Central memory CD4-positive, alpha-beta T cell (primary cell): ENCODE data around the gene ODF2L.
A peak's percentile ranks its signal among the peaks of the same experiment; 100 is the strongest.
"Not testable (repeated sequence)": the region's sequence is repeated elsewhere in the genome, so short reads cannot be mapped to it uniquely, and the experiment has no call there.

ENCODE experiments used
- DNase-seq: peaks from one replicate; pipeline ENCODE4 v3.0.0; 2022

Gene ODF2L

DNA sequence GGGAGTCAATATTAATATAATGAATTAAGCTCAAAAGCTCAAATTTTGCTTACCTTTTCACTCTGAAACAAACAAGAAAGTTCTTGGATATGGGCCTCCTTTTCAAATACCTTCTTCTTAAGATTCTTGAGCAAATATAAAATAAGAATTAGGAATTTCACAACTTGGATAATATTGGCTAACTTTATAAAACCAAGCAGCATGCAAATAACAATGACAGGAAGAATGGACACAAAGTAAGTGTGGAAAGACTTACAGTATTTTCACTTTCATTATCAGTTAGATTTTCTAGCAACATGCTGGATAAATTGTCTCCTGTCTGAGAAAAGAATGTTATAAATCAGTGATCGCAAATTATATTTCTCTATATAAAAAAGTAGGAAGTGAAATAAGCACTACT lies 13.2 kb downstream of the ODF2L start:
- no peak for DNase-seq

DNA sequence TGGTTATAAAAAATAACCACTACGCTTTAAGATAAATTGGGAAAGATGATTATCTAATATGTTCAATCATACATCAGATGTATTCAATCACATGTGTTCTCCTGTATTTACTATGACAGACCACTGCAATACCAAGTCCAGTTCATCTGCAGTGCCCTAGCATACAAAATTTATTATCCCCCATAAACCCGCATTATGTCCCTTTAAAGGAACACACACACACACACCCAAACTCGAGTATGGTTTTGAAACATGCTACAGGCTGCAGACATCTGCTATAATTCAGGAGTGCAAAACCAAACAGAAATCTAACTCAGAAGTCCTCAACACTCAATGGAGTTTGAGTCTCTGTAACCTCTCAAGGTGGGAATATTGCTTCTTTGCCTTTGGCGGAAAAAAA lies 14.9 kb downstream of the ODF2L start:
- no peak for DNase-seq

DNA sequence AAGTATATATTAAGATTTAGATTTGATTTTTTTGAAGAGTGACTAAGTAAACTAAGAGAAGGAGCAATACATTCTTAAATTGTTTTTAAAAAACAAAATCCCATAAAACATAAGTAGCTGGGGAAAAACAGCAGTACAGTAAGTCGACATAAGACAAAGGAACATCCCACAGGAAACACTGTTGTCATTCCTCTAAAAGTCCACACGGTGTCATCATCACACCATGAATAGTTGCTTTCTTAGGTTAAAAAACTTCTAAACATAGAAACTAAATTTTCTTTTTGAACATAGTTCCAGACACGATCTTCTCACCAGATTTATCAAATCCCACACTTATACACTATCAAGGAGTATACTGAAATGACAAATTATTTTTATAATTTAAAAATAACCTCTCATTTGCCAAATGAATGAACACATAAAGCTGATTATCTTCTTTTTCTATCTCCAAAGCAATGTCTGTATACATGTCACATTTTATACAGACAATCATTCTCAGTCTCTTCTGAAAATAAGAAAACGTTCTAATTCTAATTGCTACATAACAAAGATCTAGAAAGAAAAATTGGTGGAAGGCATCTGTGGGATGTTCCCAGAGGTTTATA lies 15.8 kb downstream of the ODF2L start:
- peak; percentile 51 for DNase-seq

DNA sequence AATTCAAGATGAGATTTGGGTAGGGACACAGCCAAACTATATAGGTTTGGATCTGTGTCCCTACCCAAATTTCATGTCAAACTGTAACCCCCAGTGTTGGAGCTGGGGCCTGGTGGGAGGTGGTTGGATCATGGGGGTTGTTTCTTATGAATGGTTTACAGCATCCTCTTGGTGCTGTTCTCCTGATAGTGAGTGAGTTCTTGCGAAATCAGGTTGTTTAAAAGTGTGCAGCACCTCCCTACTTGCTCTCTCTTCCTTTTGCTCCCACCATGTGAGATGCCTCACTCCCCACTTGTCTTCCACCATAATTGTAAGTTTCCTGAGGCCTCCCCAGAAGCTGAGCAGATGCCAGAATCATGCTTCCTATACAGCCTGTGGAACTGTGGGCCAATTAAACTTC lies 17.3 kb downstream of the ODF2L start:
- no peak for DNase-seq

DNA sequence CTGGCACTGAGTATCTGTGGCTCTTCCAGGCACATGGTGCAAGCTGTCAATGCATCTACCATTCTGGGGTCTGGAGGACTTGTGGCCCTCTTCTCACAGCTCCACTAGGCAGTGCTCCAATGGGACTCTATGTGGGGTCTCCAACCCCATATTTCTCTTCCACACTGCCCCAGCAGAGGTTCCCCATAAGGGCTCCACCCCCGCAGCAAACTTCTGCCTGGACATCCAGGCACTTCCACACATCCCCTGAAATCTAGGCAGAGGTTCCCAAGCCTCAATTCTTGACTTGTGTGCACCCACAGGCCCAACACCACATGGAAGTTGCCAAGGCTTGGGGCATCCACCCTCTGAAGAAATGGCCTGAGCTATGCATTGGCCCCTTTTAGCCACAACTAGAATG lies 18.8 kb downstream of the ODF2L start:
- DNase-seq: no peak

DNA sequence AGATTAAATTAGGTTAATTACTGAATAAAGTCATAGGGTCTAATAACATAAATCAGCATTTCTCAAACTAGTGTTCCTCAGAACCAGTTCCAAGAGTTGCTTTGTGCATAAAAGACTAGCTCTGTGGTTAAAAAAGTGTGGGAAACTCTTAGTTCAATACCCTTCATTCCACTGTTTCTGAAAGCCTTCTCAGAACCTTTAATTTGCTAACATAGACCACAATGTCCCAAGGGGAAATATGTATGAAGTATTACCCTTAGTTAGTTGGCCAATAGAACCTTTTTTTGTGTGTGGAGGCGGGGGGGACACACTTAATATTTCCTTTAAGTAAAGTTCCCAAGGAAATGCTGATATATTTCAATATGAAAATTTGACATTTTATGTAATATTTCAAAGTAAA lies 20.4 kb downstream of the ODF2L start:
- no peak for DNase-seq

DNA sequence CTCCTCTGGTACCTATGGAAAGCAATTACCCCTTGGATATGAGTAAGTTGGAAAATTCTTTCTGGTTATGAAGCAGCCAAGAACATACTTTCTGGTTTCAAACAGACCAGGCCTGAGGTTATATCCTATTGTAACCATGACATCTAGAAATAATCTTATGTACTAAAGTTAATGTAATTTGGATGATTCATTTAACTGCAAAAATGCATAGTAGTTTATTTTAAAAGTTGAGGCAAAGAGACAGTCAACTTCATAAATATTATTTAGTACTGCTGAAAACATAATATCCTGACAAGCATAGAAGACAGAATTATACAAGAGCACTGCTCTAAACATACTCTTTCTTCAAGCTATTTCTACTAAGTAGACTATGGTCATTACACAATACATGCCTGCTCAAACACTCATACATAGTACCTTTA lies 25.5 kb downstream of the ODF2L start:
- DNase-seq: no peak

DNA sequence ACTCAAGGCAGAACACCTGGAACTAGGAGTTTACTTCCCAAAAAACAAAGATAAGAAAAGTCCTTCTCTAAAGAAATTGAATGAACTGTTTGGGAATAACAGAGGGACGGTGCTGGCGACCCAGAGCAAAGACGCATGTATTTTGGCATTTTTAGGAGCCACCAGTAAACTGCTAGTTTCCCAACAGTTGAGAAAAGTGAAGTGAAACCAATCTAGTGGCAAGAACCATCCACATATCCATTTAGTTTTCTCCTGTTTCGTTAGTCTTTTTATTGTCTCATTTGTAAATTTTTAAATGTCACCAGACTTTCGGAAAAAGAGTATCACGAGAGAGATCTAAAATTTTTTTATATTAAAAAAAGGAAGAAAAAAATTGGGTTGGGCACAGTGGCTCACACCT lies 30.2 kb downstream of the ODF2L start:
- no peak for DNase-seq

DNA sequence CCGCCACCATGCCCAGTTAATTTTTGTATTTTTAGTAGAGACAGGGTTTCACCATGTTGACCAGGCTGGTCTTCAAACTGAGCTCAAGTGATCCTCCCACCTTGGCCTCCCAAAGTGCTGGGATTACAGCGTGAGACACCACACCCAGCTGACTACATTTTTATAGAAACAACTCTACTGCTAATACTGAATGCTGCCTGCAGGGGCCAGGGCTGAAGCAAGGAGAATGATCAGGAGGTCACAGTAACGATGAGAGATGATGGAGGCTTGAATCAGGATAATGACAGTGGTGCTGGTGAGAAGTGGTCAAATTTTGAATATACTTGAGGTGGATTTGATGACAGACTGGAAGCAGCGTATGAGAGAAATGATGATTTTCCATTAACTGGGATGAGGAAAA lies 33.3 kb downstream of the ODF2L start:
- no peak for DNase-seq

DNA sequence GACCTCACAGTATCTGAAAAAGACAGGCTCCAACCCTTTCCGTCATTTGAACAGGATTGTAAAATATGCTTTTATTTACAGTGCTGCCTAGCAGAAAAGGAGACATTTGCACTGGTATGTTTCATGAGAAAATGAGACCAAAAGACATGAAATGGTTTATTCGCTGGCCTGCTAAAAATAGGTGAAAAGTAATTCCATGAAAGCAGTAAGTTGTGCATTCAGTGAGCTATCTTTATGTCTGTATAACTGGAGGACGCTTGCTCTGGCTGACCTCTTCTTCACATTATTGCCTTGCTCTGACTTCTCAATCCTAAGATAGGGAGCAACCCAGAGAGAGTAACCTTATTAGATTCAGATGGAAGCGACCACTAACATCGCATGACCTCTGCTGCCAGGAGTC lies 38.3 kb downstream of the ODF2L start:
- DNase-seq: no peak

DNA sequence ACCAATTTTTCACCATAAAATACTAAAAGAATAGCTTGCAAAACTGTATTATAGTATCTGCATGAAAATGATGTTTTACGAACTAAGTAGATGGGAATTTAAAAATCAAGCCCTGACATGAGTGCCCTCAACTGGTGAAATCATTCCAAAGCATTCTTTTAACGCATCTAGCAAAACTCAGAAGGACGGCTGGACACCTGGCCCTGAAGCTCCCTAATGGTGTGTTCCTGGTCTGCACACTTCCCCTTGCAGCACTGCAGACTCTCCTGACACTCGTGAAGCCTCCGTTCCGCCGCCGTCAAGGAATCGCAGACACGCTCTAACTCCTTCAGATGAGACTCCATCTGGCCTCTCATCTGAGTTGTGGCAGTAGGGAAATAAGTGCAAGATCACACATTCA lies 39.9 kb downstream of the ODF2L start:
- no peak for DNase-seq

DNA sequence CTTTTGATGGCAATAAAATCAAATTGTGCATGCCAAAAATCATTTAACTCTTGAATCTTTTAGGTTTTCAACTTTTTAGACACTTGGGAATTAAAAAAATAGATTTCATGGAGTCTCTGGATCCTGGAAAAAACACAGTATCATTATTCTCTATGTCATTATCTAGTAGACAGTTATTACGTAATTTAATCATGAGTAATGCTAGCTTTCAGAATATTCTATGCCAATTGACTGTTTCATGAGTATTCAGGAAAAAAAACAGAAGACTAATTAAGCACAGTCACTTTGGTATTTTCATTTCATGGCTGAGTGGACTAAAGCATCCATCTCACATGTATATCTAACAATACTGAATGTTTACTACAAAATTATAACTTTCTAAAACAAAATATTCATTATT lies 44.0 kb downstream of the ODF2L start:
- no peak for DNase-seq

DNA sequence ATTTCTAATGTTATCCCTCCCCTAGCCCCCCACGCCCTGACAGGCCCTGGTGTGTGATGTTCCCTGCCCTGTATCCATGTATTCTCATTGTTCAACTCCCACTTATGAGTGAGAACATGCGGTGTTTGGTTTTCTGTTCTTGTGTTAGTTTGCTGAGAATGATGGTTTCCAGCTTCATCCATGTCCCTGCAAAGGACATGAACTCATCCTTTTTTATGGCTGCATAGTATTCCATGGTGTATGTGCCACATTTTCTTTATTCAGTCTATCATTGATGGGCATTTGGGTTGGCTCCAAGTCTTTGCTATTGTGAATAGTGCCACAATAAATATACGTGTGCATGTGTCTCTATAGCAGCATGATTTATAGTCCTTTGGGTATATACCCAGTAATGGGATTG lies 45.9 kb downstream of the ODF2L start:
- not testable (repeated sequence) for DNase-seq

DNA sequence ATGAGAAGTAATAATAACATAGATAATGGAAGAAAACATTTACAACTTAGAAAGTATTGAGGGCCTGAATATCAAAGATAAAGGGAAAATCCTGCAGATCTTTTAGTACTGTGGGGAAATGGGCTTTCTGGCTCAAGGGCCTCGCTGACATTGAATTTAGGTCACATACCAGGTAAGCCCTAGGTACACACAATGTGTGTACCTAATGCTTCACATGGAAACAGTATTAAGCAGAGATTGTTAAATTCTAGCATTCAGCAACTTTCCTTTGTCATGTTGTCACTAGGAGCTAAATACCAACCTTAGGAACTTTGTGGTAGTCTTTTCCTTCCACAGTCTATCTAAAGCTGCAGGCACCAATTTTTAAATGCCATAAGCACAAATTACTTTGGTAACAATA lies 49.7 kb downstream of the ODF2L start:
- no peak for DNase-seq

DNA sequence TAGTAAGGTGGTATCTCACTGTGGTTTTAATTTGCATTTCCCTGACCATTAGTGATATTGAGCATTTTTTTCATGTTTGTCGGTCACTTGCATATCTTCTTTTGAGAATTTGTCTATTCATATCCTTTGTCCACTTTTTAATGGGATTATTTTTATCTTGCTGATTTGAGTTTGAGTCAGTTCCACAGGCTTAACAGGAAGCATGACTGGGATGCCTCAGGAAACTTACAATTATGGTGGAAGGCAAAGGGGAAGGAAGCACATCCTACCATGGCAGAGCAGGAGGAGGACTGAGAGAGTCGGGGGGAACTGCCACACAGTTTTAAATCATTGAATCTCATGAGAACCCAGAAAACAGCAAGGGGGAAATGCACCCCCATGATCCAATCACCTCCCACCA lies 51.1 kb downstream of the ODF2L start:
- DNase-seq: no peak

DNA sequence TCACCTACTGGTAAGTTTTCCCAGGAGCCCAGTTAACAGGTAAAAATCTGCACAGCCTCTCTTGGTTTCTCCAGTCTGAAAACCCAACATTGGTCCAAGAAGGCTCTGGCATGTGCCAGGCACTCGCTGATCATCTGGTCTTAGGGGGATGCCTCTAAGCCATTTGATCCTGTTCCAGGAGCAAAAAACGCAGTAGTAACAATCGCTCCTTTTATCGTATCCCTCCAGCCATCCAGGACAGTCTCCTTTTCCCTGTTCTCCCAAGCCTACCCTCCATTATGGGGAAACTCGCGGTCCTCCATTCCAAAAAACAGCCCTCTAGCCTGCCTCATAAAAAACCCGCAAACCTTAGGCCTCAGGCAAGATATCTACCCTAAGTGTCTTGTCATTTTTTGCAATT lies 56.2 kb downstream of the ODF2L start:
- no peak for DNase-seq

DNA sequence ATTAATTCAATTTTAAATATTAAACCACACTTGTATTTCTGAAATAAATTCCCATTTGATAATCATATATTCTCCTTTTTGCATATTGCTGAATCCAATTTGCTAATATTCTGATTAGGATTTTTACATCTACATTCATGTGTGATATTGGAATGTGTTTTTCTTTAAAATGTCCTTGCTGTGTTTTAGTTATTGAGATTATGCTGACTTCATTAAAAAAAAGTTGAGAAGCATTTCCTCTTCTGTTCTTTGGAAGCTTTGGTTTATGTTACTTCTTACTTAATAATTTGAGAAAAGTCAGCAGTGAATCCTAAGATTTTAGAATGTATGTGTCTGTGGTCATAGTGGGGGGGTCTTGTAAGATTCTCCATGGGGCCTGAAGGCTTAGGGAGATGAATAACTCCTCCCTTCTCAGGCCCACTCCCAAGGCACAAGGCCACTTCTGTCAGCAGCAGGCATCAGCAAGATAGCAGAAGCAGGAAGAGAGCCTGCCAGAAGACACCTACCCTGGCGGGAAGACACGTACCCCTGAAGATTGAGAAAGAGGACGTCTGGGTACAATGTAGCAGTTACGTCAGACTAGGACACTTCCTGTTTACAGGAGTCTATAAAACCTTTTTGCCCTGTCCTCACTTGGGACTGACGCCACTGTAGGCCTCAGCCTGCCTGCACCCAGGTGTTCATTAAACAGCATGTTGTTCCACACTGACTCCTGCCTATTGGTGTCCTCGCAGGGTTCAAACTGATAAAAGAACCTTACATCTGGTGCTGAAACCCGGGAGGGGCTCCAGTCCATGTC lies 56.9 kb downstream of the ODF2L start:
- DNase-seq: no peak

DNA sequence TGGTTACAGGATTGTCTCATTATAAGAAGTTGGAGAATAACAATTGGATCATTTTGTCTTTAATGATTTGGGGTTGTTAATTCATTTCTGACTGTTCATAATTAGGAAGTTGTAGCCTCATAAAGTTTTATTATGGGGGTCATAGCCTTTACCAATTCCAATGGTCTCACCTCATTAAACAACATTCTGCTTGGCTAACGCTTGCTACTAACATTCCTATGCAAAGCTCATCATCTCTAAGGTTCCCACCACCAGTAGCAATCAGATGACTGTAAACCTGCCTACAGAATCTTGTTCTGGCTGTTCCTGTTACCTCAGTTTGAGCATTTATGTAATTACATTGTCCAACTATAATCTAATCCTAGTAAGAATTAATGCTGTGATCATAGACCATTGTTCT lies 60.2 kb downstream of the ODF2L start:
- DNase-seq: no peak

DNA sequence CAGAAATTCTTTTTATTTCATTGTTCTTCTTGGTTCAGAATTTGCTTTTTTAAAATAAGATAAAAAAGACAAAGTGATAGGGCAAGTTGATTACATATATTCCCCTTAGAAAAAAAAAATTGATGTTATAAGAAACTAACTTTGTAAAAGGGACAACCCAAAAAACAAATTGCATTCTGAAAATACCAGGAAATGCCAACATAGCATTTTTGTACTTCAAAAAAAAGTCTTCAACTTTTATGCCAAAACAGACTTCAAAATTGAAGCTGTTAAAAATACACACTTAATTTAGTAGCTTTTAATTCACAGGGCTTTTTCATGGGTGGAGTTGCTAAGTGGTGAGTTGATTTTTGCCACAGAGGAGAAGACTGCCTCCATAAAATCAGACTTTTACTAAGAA lies 70.9 kb downstream of the ODF2L start:
- DNase-seq: no peak

DNA sequence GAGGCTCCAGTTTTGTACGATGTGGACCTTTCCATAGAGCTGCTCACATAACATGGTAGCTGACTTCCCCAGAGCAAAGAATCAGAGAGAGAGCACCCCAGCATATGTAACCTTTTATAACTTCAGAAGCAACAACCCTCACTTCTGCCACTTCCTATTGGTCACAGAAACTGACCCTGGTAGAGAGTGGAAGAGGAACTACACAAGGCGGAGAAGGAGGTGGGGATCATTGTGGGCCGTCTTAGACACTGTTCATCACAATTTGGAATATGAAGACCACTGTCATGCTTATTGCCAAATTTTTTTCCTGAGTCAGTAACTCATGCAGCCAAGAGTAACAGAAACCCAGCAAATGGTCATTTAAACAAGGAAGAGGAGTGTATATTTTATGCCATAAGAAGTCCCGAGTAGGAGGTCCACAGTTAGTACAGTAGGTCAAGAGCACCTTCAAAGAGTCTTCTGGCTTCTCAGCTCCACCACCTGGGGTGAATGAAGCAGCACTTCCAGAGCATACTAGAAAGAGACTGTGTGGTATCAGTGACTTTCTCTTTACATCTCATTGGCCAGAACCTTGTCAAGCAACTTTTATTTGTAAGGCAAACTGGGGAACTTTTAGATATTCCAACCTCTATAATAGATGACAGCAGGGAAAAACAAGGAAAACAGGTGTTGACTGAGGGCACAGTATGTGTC lies 71.8 kb downstream of the ODF2L start:
- no peak for DNase-seq

DNA sequence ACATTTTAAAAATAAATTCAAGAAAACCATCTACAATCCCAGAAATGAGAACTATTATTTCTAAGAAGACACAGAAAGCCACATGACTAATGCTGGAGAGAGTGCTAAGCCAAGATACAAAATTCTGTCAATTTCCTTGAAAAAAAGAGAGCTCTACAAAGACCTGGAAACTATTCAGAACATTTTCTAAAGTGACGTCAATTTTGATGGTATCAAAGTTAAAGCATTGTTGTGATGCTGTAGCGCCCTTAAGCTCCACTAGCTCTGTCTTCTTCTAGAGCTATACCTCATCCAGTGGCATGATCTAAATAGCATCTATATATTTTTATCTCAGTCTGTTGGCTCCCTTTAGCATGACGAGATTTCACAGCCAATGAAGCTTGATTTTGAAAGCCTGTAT lies 73.9 kb downstream of the ODF2L start:
- DNase-seq: no peak

DNA sequence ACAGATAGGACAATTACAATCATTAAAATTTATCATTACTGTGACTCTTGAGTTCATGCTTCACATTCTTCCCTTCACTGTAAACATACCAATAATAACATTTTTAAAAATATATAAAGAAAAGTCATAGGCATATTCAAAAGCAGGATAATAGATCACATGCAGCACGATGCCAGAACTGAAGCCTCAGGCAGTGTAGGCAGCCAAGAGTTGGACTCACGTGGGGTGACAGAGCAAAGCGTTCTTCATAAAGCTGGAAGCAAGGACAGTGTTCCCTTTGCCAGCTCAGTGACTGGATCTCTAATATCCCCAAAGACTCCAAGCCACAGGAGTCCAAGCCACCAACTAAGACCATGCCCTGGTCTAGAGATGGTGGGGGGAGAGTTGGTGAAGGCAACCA lies 77.7 kb downstream of the ODF2L start:
- no peak for DNase-seq

DNA sequence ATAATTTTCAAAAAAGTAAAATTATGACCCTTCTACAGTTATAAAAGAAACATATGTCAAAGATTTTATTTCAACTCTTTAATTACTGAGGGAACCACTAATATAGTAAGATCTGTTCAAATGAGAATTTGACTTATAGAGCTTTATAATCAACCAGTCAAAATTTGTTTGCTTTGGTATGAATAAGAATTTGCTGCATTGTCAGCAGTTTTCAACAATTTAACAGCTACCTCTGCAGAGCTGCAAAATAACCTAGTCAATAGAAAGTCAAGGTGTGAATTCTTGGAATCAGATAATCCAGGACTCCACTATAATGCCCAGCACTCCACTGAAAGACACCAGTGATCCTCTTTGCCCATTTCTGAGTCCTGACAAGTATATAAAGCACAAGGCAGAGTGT lies 78.2 kb downstream of the ODF2L start:
- no peak for DNase-seq

DNA sequence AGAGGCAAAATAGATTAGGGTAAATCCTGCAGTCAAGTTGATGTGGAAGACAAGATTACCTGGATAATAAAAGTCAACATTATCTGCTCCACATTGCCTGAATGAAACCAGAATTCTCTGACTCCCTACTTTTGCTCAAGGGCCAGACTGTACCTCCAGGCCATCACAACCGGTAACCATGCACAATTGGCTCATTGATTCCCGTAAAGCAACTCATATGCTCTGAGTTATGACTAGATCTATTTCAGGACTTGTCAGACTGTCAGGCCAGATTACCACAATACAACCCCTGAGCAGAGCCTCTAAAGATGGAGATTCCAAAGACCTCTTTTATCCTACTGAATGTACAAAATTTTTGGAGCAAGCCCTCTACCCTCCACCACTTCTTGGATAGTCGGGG lies 90.4 kb downstream of the ODF2L start:
- DNase-seq: no peak
